CD4-positive, alpha-beta T cell treated with Interleukin-4 for 1 hour (primary cell): ENCODE results near the gene TRIM71.
"Not testable (repeated sequence)": the region's sequence is repeated elsewhere in the genome, so short reads cannot be mapped to it uniquely, and the experiment has no call there.

ENCODE experiments used
- DNase-seq, 2 donors: peaks; one replicate each; pipeline ENCODE4 v3.0.0-alpha.2; 2020 to 2022

TRIM71 gene

DNA sequence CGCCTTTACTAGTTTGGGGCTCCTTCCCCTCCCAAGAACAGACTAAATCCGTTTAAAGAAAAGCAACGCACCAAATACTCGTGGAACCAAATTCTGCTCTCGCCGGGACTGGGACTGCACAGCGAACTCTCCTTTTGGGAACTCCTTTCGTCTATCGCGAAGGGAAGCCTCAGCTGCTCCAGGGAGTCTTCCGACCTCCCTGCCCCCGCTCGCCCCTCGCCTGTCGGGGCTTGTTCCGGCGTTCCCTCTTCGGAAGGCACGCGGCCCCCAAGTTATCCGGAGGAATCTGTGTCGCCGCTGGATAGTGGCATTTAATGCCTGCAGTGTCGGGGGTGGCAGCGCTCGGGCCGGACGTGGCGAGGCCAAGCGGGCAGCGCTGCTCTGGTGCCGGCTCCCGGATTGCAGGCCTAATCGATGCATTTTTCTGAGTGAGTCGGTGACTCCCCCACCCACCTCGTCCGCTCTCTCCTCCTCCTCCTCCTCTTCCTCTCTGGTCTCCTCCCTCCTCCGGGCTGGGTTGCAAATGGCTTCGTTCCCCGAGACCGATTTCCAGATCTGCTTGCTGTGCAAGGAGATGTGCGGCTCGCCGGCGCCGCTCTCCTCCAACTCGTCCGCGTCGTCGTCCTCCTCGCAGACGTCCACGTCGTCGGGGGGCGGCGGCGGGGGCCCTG is at the start of gene TRIM71:
TRIM71 (plus strand) TSS at position 440 of the 671 bp plus-strand sequence; CDS start at position 524, 84 bp downstream.
- no peak for DNase-seq

- no peak for DNase-seq
These were observed 39.4 kb upstream of the TRIM71 start for GRCh38 chr3:32778389-32778788.

DNA sequence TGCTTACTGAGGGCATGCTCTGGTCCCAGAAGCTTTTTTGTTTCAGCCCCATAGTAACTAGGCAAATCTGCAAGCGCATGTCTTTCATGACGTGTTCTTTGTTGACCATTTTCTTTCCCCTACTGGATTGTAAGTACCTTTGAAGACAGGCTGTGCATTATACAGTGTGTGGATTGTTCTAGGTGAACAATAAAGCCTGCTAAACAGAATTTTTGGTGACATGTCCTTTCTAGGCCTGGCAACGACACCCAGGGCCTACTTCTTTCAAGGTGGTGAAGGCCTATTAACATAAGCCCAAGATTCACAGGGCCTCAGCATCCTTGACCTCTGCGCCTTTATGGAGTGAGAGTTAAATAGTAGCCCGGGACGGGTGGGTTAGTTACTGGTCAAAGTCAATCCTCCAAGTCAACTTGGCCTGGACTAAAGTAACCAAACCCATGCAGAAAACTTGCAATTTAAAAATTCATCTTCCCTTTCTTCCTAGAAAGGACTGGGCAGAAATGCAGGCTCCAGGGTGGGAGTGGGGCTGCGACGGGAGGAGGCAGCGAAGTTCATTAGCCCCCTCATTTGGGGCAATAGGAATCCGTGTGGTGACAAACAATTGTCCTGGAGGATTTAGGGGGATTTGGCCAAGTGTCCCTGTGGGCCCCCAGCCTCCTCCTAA is 37.6 kb upstream of the TRIM71 start:
- no peak for DNase-seq

- no peak for DNase-seq
These were observed 37.0 kb upstream of the TRIM71 start for GRCh38 chr3:32780735-32781210.

DNA sequence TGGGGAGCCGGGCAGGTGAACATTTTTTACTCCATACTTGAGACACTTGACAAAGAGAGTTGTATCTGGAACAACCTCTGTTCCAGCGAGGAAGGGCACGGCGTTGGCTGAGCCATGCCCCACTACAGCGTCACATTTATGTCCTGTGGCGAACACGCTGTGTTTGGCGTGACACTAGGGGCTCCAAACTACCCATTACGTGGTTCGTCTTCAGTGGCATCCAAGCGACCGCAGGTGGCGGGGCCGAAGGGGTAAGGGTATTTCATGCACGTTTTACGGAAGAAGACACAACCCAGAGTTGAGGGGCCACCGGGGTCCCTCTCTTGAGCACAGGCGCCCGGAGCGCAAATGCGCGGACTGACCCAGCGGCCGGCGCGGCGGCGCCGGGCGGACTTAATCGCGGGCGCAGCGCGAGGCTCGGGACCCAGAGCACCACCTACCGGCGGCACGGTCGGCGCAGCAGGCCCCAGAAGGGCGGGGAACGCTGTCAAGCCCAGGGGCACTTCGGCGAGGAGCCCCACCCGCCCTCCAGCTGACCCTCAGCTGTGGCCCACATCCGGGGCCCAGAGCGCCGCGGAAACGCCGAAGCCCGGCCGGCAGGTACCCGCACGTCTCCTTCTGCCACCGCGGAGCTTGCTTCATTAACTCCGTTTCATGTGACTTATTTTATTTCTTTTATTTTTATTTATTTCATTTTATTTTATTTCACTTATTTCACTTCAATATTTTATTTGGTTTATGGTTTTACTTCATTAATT is 36.4 kb upstream of the TRIM71 start:
- DNase-seq = peak; percentile 51 to 58

DNA sequence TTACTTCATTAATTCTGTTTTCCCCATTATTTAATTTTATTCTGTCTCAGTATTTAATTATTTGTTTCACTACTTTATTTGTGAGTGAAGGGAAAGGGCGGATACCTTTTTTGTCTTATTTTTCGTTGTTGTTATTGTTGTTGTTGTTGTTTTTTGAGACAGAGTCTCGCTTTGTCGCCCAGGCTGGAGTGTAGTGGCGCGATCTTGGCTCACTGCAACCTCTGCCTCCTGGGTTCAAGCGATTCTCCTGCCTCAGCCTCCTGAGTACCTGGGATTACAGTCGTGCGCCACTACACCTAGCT is 35.9 kb upstream of the TRIM71 start:
- not testable (repeated sequence) for DNase-seq

DNA sequence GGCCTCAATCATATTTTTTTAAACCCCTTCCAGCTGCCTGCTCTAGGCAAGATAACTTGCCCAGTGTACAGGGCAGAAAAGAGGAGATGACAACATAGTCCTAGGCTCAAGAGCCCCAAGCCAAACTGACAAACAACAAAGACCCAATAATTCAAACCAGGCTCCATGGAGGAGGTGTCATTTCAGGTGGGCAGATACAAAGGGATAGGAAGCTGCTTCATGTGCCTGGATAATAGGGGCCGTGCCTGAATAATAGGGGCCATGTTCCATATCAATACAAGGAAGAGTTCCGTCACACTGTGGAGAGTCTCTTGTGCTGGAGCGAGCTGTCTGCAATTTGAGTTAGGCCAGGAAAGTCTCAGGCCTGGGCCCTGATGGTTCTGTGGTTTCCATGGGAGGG is 35.4 kb upstream of the TRIM71 start:
- no peak for DNase-seq

DNA sequence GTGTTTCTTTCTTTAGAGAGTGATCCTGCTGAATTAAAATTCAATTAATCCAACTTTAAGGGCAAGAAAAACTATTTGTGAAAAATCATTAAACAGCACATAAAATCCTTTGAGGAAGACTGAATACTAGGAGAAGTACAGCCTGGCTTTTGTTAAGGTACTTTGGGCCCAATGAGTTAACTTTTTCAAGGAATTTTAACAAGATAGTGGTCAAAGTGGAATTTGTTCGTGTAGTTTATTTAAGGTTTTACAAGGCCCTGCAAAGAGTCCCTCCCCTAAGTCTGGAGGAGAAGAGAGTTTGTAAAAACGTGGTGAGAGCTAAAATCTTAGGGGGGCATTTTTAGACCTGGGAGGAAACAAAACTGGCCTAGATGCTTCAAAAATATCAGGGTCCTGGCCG is 26.0 kb upstream of the TRIM71 start:
- no peak for DNase-seq

DNA sequence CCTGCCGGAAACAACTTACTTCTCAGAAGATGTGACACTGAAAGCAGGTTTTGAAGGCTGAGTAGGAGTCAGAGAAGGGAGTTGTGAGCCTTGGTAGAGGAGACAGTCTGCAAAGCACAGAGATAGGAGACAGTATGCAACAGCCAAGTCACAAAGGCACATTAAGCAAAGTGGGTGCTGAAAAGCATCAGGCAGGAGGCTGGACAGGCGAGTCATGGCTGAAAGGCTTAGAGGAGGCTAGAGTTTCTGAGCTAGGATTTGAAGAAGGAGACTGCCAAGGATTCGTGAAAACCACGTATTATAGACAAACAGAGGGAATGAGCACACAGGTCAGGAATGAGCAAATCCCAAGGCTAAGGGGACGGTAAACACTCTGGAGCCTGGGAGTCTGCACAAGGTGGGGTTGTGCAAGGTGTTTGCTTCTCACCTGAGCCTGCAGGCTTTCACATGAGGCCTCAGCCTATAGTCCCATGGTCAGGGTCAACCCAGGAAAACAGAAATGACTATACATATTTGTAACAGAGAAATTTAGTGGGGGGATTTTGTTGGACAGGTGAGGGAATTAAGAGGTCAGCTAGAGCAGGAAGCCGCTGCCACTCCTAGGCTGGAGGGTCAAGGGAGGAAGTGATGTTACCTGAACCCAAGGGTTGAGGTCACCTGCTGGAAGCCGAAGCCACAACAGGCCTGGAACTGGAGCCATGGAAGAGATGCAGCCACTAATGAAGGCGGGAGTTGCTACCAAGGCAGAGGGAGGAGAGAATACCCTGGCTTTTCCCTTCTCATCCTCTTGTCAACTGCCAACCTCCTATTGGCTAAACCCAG is 23.1 kb upstream of the TRIM71 start:
- no peak for DNase-seq

- not testable (repeated sequence) for DNase-seq
These were observed 21.3 kb upstream of the TRIM71 start for GRCh38 chr3:32796384-32796950.

DNA sequence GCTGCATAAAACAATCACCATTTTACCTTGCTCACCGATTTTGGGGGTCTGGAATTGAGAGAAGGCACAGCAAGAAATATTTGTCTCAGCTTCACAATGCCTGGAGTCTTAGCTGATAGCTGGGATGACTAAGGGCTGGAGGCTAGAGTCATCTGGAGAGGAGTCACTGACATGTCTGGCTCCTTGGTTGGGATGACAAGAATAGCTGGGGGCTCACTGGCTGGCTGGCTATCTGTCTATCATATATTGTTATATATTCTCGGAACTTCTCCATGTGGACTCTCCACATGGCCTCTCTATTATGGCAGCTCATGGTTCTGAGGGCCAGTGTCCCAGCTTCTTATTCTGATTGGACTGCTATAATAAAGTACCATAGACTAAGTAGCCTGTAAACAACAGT is 20.0 kb upstream of the TRIM71 start:
- DNase-seq = no peak

DNA sequence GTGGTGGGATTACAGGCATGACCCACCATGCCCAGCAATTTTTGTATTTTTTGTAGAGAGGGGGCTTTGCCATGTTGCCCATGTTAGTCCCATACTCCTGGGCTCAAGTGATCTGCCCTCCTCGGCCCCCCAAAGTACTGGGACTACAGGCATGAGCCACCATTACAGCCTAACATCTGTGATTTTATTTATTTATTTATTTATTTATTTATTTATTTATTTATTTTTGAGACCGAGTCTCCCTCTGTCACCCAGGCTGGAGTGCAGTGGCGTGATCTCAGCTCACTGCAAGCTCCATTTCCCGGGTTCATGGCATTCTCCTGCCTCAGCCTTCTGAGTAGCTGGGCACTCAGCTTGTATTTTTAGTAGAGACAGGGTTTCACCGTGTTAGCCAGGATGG is 16.4 kb upstream of the TRIM71 start:
- DNase-seq = not testable (repeated sequence)

- no peak for DNase-seq
These were observed 4.6 kb upstream of the TRIM71 start for GRCh38 chr3:32813180-32813579.

DNA sequence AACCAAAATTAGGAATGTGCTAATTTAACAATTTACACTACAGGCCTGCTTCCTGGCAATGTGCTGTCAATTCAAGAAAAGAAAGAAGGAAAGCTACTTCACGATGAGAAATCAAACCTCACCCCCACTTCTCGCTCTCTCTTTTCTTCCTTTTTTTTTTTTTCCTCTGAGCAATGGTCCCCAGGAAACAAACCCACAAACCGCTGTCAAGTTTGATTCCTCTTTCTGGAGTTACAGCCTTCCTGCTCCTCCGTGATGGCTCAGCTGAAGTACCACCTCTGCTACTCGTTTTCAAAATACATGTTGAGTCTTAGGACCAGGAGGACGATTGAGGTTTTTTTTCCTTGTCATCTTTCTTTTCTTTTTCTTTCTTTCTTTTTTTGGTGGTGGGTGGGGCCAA is 3.4 kb upstream of the TRIM71 start:
- DNase-seq = no peak

GRCh38 chr3:32815841-32816438 is 1.9 kb upstream of the TRIM71 start:
- no peak for DNase-seq

GRCh38 chr3:32816439-32817256 is 1.1 kb upstream of the TRIM71 start:
- DNase-seq = no peak

DNA sequence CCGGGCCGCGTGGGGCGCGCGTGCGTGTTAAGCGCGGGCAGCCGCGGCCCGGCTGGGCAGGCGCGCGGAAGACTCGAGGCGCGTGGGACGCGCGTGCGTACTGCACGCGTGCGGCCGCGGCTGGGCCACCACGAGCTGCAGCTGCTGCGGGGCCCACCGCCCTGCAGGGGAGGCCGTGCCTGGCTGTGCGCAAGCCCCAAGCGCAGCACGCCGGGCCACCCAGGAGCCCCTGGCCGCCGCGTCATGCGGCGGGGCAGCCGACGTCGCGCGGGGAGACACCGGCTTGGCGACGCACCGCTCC is 590 bp upstream of the TRIM71 start:
- DNase-seq = no peak

- no peak for DNase-seq
These were observed 602 bp downstream of the TRIM71 start for GRCh38 chr3:32818229-32818969.

GRCh38 chr3:32818970-32819511 is 1.2 kb downstream of the TRIM71 start:
- no peak for DNase-seq

DNA sequence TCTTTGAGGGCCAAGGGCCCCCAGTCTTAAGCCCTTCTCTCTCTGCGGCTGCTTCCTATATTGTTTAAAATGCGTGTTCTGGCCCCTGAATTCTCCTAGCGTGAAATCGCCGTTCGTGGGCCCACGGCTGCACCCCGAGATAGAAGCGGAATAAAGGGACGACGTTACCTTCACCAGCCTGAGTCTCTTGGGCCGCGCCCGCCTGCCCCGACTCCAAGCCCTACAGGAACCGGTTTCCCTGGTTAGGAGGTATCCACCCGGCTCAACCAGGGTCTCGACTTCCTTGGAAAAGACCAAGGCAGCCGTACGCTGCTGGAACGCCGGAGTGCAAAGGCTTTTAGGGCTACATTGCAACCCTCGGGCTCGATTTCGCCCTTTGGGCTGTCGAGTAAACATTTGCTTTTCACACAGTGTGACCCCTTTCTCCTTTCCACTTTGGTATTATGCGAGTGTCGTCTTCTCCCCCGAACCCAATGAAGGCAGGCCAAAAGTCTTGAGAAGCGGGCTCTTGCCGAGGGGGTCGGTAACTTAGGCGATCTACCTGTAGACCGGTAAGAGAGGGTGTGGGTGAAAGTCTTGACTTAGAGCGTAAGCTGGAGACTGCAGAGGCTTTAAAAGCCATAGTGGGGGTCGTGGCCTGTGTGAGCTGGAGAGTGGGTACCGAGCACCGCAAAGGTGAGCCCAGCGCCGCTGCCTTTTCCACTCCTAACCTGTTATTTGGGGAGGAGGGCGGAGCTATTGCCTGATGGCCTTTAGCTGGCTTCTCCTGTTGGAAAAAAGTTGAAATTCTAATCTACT is 2.0 kb downstream of the TRIM71 start:
- DNase-seq = no peak
